ENCODE measurements around the gene NFAM1. TPM values are rescaled to one million over a fixed set of nuclear protein-coding genes. Genes with fewer than 3 reads are reported as not detected.

NFAM1 gene
- total RNA-seq, 1 donor: under 0.01 TPM

DNA sequence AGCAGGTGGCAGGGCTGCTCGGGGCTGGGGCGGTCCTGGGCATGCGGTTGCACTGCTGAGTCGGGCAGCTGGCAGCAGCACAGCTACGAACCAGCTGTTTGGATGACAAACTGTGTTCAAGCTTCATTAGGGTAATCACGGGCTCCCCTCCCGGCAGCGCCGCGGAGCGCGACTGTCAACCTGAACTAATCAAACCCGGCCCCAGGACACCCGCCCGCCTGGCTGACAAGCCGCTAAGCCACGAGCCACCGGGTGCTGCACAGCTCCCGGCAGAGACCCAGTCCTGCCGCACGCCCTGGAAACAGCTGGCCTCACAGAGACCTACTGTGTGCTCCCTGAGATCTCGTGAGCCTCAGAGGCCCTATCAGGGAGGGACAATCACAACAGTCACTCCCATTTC, 101.2 kb downstream of the NFAM1 start:
- no peak overlapping the region for H3K27ac ChIP-seq (ENCODE audit: low read depth, low read length)
- no peak for DNase-seq (ENCODE audit: insufficient read length, low spot score, missing footprints)
- H3K4me3 ChIP-seq (ENCODE audit: insufficient read depth, low read length): no peak overlapping the region
- H3K79me2 ChIP-seq (ENCODE audit: insufficient read depth, low read length): no peaks in the 10 kb centered on the region
- TF ChIP-seq, protein P1, sequence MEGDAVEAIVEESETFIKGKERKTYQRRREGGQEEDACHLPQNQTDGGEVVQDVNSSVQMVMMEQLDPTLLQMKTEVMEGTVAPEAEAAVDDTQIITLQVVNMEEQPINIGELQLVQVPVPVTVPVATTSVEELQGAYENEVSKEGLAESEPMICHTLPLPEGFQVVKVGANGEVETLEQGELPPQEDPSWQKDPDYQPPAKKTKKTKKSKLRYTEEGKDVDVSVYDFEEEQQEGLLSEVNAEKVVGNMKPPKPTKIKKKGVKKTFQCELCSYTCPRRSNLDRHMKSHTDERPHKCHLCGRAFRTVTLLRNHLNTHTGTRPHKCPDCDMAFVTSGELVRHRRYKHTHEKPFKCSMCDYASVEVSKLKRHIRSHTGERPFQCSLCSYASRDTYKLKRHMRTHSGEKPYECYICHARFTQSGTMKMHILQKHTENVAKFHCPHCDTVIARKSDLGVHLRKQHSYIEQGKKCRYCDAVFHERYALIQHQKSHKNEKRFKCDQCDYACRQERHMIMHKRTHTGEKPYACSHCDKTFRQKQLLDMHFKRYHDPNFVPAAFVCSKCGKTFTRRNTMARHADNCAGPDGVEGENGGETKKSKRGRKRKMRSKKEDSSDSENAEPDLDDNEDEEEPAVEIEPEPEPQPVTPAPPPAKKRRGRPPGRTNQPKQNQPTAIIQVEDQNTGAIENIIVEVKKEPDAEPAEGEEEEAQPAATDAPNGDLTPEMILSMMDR (IDR thresholded peaks at IDR 0.05; ENCODE audit: extremely low read depth, low read depth, low read length): no peak
- peaks cover 3% of the 10 kb centered on the region for H4K20me1 ChIP-seq (ENCODE audit: insufficient read depth, low read length)
- no peaks in the 10 kb centered on the region for H3K9me3 ChIP-seq (ENCODE audit: low read depth, low read length)
- H3K27me3 ChIP-seq (ENCODE audit: insufficient read depth, low read length): no peaks in the 10 kb centered on the region
- H3K4me2 ChIP-seq (ENCODE audit: insufficient read depth, low read length): no peak overlapping the region
- no peak overlapping the region for H2AFZ ChIP-seq (ENCODE audit: low read length)
- no peaks in the 10 kb centered on the region for H3K4me1 ChIP-seq (ENCODE audit: insufficient read depth, low read length)
- no peaks in the 10 kb centered on the region for H3K36me3 ChIP-seq (ENCODE audit: insufficient read depth, low read length)

Other genes with a start within 250 kb of the NFAM1 start
- gene TCF20, start 161.8 kb downstream of the NFAM1 start, total RNA-seq: 30.9 and 35.1 TPM in 2 replicates
- 21.5 and 29.0 TPM in 2 replicates for gene RRP7A, start 87.4 kb upstream of the NFAM1 start, total RNA-seq
- 2.9 TPM in 2 replicates for gene SERHL2, start 121.6 kb upstream of the NFAM1 start, total RNA-seq
- 21.2 and 22.4 TPM in 2 replicates for gene POLDIP3, start 182.5 kb upstream of the NFAM1 start, total RNA-seq
- gene ATP5MGL, start 208.2 kb upstream of the NFAM1 start, total RNA-seq: 0.72 and 1.2 TPM in 2 replicates
- 84.3 and 86.9 TPM in 2 replicates for gene CYB5R3, start 217.0 kb upstream of the NFAM1 start, total RNA-seq